ENCODE data around the gene MGA.

Gene MGA

GRCh38 chr15:41789236-41789635 lies 129.0 kb downstream of the MGA start:
- ATAC-seq (ENCODE audit: low read depth): no peak
- no peaks in the 10 kb centered on the region for H3K27me3 ChIP-seq (ENCODE audit: insufficient read depth, poor library complexity, severe bottlenecking)
- peak overlapping the region; percentile 90 for H3K27ac ChIP-seq (ENCODE audit: poor library complexity, severe bottlenecking)
- no peak for TF ChIP-seq CTCF (IDR thresholded peaks at IDR 0.05; ENCODE audit: poor library complexity, severe bottlenecking)
- H3K36me3 ChIP-seq (ENCODE audit: low read depth): peaks cover 20% of the 10 kb centered on the region
- H3K4me3 ChIP-seq (ENCODE audit: severe bottlenecking): no peak overlapping the region
- peaks cover 56% of the 10 kb centered on the region for H3K4me1 ChIP-seq (ENCODE audit: insufficient read depth, poor library complexity, severe bottlenecking)
- no peak for DNase-seq (ENCODE audit: low spot score)
- no peaks in the 10 kb centered on the region for H3K9me3 ChIP-seq (ENCODE audit: severe bottlenecking)

DNA sequence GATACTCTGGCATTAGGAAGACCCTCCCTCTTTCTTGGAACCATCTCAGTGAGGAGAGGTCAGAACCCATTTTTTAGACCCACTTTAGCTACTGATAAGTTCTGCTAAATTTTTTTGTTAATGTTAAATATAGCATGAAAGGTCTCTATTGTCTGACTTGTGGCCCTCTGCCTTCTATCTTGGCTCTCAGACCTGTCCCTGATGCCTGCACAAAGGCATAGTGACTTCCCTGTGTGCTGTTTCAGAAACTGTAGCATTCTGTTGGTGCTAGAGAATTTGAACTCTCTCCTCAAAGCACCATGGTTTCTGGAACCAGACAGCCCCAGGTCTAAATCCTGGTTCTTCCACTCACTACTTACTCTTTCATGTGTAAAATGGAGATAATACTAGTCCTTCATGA lies 129.5 kb downstream of the MGA start:
- peaks cover 61% of the 10 kb centered on the region for H3K4me1 ChIP-seq (ENCODE audit: insufficient read depth, poor library complexity, severe bottlenecking)
- H3K27ac ChIP-seq (ENCODE audit: poor library complexity, severe bottlenecking): peak overlapping the region; percentile 90
- no peak overlapping the region for H3K4me3 ChIP-seq (ENCODE audit: severe bottlenecking)
- no peak for TF ChIP-seq CTCF (IDR thresholded peaks at IDR 0.05; ENCODE audit: poor library complexity, severe bottlenecking)
- H3K36me3 ChIP-seq (ENCODE audit: low read depth): peaks cover 19% of the 10 kb centered on the region
- ATAC-seq (ENCODE audit: low read depth): no peak
- no peak for DNase-seq (ENCODE audit: low spot score)
- no peaks in the 10 kb centered on the region for H3K9me3 ChIP-seq (ENCODE audit: severe bottlenecking)
- no peaks in the 10 kb centered on the region for H3K27me3 ChIP-seq (ENCODE audit: insufficient read depth, poor library complexity, severe bottlenecking)

DNA sequence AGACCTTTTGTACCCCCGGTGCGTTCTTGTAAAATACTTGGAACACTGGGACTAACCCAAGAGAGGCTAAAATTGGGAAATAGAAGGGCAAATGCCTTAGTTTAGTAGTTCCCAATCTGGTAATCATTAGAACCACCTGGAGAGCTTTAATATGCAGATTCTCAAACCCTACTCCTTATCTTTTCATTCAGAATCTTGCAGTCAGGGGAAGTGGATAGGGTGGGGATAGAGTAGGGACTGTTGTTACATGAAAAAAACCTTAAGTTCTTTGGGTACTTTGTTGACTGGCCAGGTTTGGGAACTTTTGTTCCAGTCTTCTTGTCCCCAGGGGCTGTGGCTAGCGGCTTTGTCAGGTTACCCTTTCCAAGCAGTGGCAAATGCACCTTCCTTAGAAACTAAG lies 130.0 kb downstream of the MGA start:
- no peak overlapping the region for H3K4me3 ChIP-seq (ENCODE audit: severe bottlenecking)
- no peaks in the 10 kb centered on the region for H3K27me3 ChIP-seq (ENCODE audit: insufficient read depth, poor library complexity, severe bottlenecking)
- TF ChIP-seq CTCF (IDR thresholded peaks at IDR 0.05; ENCODE audit: poor library complexity, severe bottlenecking): no peak
- H3K36me3 ChIP-seq (ENCODE audit: low read depth): peaks cover 15% of the 10 kb centered on the region
- peaks cover 64% of the 10 kb centered on the region for H3K4me1 ChIP-seq (ENCODE audit: insufficient read depth, poor library complexity, severe bottlenecking)
- ATAC-seq (ENCODE audit: low read depth): no peak
- DNase-seq (ENCODE audit: low spot score): no peak
- H3K9me3 ChIP-seq (ENCODE audit: severe bottlenecking): no peaks in the 10 kb centered on the region
- peak overlapping the region; percentile 90 for H3K27ac ChIP-seq (ENCODE audit: poor library complexity, severe bottlenecking)

GRCh38 chr15:41790756-41791546 lies 130.7 kb downstream of the MGA start:
- DNase-seq (ENCODE audit: low spot score): no peak
- H3K27ac ChIP-seq (ENCODE audit: poor library complexity, severe bottlenecking): peak overlapping the region; percentile 90
- no peaks in the 10 kb centered on the region for H3K27me3 ChIP-seq (ENCODE audit: insufficient read depth, poor library complexity, severe bottlenecking)
- no peak for TF ChIP-seq CTCF (IDR thresholded peaks at IDR 0.05; ENCODE audit: poor library complexity, severe bottlenecking)
- peak; percentile 88 for ATAC-seq (ENCODE audit: low read depth)
- peaks cover 8% of the 10 kb centered on the region for H3K36me3 ChIP-seq (ENCODE audit: low read depth)
- peaks cover 70% of the 10 kb centered on the region for H3K4me1 ChIP-seq (ENCODE audit: insufficient read depth, poor library complexity, severe bottlenecking)
- H3K4me3 ChIP-seq (ENCODE audit: severe bottlenecking): no peak overlapping the region
- no peaks in the 10 kb centered on the region for H3K9me3 ChIP-seq (ENCODE audit: severe bottlenecking)

DNA sequence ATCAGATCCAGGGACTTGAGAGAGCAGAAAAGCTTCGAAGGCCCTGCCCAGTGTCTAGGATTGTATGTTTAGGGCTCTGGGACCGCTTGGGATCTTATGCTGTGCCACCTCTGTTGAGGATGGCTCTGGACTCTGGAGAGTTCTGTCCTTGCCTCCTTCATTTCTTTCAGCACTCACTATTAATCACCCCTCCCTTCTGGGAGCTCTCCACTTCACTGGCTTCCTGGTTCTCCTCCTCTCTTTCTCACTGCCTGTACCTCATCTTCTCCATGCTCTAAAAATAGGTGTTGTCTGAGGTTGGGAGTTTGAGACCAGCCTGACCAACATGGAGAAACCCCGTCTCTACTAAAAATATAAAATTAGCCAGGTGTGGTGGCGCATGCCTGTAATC lies 131.3 kb downstream of the MGA start:
- Histone ChIP-seq H3K4me3 (ENCODE audit: severe bottlenecking) (no peak overlapping the region), H3K27me3 (ENCODE audit: insufficient read depth, poor library complexity, severe bottlenecking) (no peaks in the 10 kb centered on the region), H3K4me1 (ENCODE audit: insufficient read depth, poor library complexity, severe bottlenecking) (peaks cover 76% of the 10 kb centered on the region), H3K36me3 (ENCODE audit: low read depth) (peaks cover 5% of the 10 kb centered on the region), H3K27ac (ENCODE audit: poor library complexity, severe bottlenecking) (peak overlapping the region; percentile 90), H3K9me3 (ENCODE audit: severe bottlenecking) (no peaks in the 10 kb centered on the region)
- TF ChIP-seq CTCF (IDR thresholded peaks at IDR 0.05; ENCODE audit: poor library complexity, severe bottlenecking): no peak
- no peak for DNase-seq (ENCODE audit: low spot score)
- no peak for ATAC-seq (ENCODE audit: low read depth)

All from RWPE2 (cell line).